SK-N-SH treated with all-trans-retinoic acid at 6 μM for 48 hours (cell line): ENCODE results near the gene CD8B.
"Not testable (repeated sequence)": the region's sequence is repeated elsewhere in the genome, so short reads cannot be mapped to it uniquely, and the experiment has no call there.

Experiments used
- CREB5 ChIP-seq: fragments of 250-450 bp; sonication (Bioruptor Pico); IDR thresholded peaks from 2 replicates; pipeline ENCODE4 v1.5.1; 2020; ENCODE audit warnings: low read depth, mild to moderate bottlenecking, moderate library complexity
- CSDC2 ChIP-seq: fragments of 250-450 bp; sonication (Bioruptor Pico); IDR thresholded peaks from 2 replicates; pipeline ENCODE4 v1.5.0; 2020; ENCODE audit warnings: mild to moderate bottlenecking, moderate library complexity
- PATZ1 ChIP-seq: fragments of 250-450 bp; sonication (Bioruptor Pico); IDR thresholded peaks from 2 replicates; pipeline ENCODE4 v1.8.0; 2020; ENCODE audit warnings: mild to moderate bottlenecking, moderate library complexity, borderline replicate concordance
- POU6F1 ChIP-seq: fragments of 250-450 bp; sonication (Bioruptor Pico); IDR thresholded peaks from 2 replicates; pipeline ENCODE4 v1.8.0; 2021; ENCODE audit warnings: low read depth, mild to moderate bottlenecking, moderate library complexity, borderline replicate concordance
- PPARA ChIP-seq: fragments of 250-450 bp; sonication (Bioruptor Pico); IDR thresholded peaks from 2 replicates; pipeline ENCODE4 v1.5.0; 2020; ENCODE audit warnings: mild to moderate bottlenecking, borderline replicate concordance
- RARB ChIP-seq: fragments of 250-450 bp; sonication (Bioruptor Pico); IDR thresholded peaks from 2 replicates; pipeline ENCODE4 v1.8.0; 2021; ENCODE audit warnings: mild to moderate bottlenecking, moderate library complexity
- TCF4 ChIP-seq: fragments of 250-450 bp; sonication (Bioruptor Pico); IDR thresholded peaks from 2 replicates; pipeline ENCODE4 v1.8.0; 2021; ENCODE audit warnings: mild to moderate bottlenecking, moderate library complexity, borderline replicate concordance
- TSHZ2 ChIP-seq: fragments of 250-450 bp; sonication (Bioruptor Pico); IDR thresholded peaks from 2 replicates; pipeline ENCODE4 v1.5.0; 2020; ENCODE audit warnings: mild to moderate bottlenecking, moderate library complexity
- ZC3H10 ChIP-seq: fragments of 250-450 bp; sonication (Bioruptor Pico); IDR thresholded peaks from 2 replicates; pipeline ENCODE4 v1.5.1; 2021; ENCODE audit warnings: mild to moderate bottlenecking, moderate library complexity
- ZFP3 ChIP-seq: fragments of 250-450 bp; sonication (Bioruptor Pico); IDR thresholded peaks from 2 replicates; pipeline ENCODE4 v1.5.0; 2020; ENCODE audit warnings: mild to moderate bottlenecking, moderate library complexity
- ZFP30 ChIP-seq: fragments of 450-650 bp; formaldehyde crosslinking; IDR thresholded peaks from 2 replicates; pipeline ENCODE4 v1.5.0; 2022; ENCODE audit warnings: mild to moderate bottlenecking, moderate library complexity

- TF ChIP-seq PATZ1; ZFP3 (CRISPR knock-in tag); CREB5 (CRISPR knock-in tag); POU6F1 (CRISPR knock-in tag); CSDC2; TCF4; ZFP30; PPARA (CRISPR knock-in tag); ZC3H10 (CRISPR knock-in tag); TSHZ2; RARB (CRISPR knock-in tag): not testable (repeated sequence)
Observed at GRCh38 chr2:86861628-86862379, at the start of gene CD8B.
